ENCODE data around the gene PAPSS1.

DNA sequence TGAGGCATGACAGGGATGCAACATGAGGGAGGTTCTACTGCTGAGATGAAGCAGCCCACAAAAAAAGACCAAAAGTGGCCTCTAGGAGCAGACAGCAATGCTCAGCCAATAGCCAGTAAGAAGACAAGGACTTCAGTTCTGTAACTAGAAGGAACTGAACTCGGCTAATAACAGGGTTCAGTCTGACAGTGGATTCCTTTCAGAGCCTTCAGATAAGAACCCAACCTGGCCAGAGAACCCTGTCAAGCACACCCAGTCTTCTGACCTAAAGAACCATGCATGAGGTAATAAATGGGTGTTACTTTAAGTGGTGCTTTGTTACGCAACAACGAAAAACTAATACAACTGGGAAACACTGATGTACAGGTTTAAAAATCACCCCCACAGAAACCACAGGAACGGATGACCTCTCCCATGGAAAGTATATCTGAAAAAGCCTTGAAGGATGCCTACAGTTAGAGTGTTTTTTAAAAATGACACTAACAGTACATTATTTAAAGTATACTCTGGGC, 94.6 kb downstream of the PAPSS1 start:
- TF ChIP-seq, protein P1, sequence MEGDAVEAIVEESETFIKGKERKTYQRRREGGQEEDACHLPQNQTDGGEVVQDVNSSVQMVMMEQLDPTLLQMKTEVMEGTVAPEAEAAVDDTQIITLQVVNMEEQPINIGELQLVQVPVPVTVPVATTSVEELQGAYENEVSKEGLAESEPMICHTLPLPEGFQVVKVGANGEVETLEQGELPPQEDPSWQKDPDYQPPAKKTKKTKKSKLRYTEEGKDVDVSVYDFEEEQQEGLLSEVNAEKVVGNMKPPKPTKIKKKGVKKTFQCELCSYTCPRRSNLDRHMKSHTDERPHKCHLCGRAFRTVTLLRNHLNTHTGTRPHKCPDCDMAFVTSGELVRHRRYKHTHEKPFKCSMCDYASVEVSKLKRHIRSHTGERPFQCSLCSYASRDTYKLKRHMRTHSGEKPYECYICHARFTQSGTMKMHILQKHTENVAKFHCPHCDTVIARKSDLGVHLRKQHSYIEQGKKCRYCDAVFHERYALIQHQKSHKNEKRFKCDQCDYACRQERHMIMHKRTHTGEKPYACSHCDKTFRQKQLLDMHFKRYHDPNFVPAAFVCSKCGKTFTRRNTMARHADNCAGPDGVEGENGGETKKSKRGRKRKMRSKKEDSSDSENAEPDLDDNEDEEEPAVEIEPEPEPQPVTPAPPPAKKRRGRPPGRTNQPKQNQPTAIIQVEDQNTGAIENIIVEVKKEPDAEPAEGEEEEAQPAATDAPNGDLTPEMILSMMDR (IDR thresholded peaks at IDR 0.05): no peak
- no peak for TF ChIP-seq POLR2A (IDR thresholded peaks at IDR 0.05)

Data from thyroid gland (tissue), 4 donors.